Naive thymus-derived CD4-positive, alpha-beta T cell (primary cell): ENCODE data around the gene HOXA9. TPM values are rescaled to one million over a fixed set of nuclear protein-coding genes. Genes with fewer than 3 reads are reported as not detected.

Source experiments
- ATAC-seq: fragments of 150-1000 bp; cut with Tn5 transposase; 2 replicates; pipeline ENCODE4 v1.10.0; 2021; ENCODE audit warnings: mild to moderate bottlenecking, moderate library complexity
- CTCF ChIA-PET: fragments of 350-600 bp; sonication (Branson Sonifier 250); formaldehyde crosslinking; loops from one replicate; lab custom pipeline; 2021; ENCODE audit warnings: antibody characterized with exemption; lab: Charles Lee
- POLR2A ChIA-PET: fragments of 350-600 bp; sonication (Branson Sonifier 250); formaldehyde crosslinking; loops from one replicate; lab custom pipeline; 2021; ENCODE audit warnings: antibody characterized with exemption, inconsistent platforms; lab: Charles Lee
- DNase-seq, 9 donors: peaks; one replicate each; pipeline versions ENCODE4 v3.0.0 to v3.0.0-alpha.2; 2020 to 2022; ENCODE audit warnings: mixed read lengths in 1 of 9
- H3K27ac ChIP-seq: one replicate; pipeline ENCODE4 v1.7.0; 2013; ENCODE audit warnings: mild to moderate bottlenecking, low read depth, low read length, moderate library complexity
- H3K27me3 ChIP-seq, 2 donors: one replicate each; pipeline ENCODE4 v1.7.0; 2013; ENCODE audit warnings: low read length in 2 of 2, mild to moderate bottlenecking in 2 of 2, moderate library complexity in 2 of 2; ENCODE audit not compliant: control insufficient read depth in 2 of 2, insufficient read depth in 2 of 2
- H3K36me3 ChIP-seq, 3 experiments: 1 replicate in 2 of 3; 2 replicates in 1 of 3; pipeline ENCODE4 v1.7.0; 2013; ENCODE audit warnings: low read length in 3 of 3, mild to moderate bottlenecking in 3 of 3, moderate library complexity in 1 of 3; ENCODE audit not compliant: insufficient read depth in 3 of 3, control insufficient read depth in 2 of 3
- H3K4me1 ChIP-seq, 2 donors: one replicate each; pipeline ENCODE4 v1.7.0; 2013; ENCODE audit warnings: low read length in 2 of 2, mild to moderate bottlenecking in 2 of 2, moderate library complexity in 1 of 2; ENCODE audit not compliant: control insufficient read depth in 2 of 2, insufficient read depth in 2 of 2
- H3K4me3 ChIP-seq: 2 replicates; pipeline ENCODE4 v1.7.0; 2013; ENCODE audit warnings: mild to moderate bottlenecking, low read length
- H3K9me3 ChIP-seq, 3 experiments: 1 replicate in 2 of 3; 2 replicates in 1 of 3; pipeline ENCODE4 v1.7.0; 2013; ENCODE audit warnings: low read length in 3 of 3; ENCODE audit not compliant: control insufficient read depth in 2 of 3
- H3K27ac Mint-ChIP-seq, 9 donors: one replicate each; pipeline ENCODE4 v1.8.0; 2020 to 2022; ENCODE audit warnings: mixed read lengths in 9 of 9, mild to moderate bottlenecking in 8 of 9, moderate library complexity in 5 of 9, inconsistent platforms in 2 of 9
- H3K27me3 Mint-ChIP-seq, 5 donors: one replicate each; pipeline ENCODE4 v1.8.0; 2021 to 2022; ENCODE audit warnings: mixed read lengths in 5 of 5, mild to moderate bottlenecking in 1 of 5
- H3K36me3 Mint-ChIP-seq, 5 donors: one replicate each; pipeline ENCODE4 v1.8.0; 2020 to 2022; ENCODE audit warnings: mixed read lengths in 5 of 5, mild to moderate bottlenecking in 3 of 5, inconsistent platforms in 1 of 5
- H3K4me1 Mint-ChIP-seq, 7 donors: one replicate each; pipeline ENCODE4 v1.8.0; 2020 to 2022; ENCODE audit warnings: mixed read lengths in 7 of 7, mild to moderate bottlenecking in 3 of 7, inconsistent platforms in 1 of 7
- H3K4me3 Mint-ChIP-seq, 10 donors: one replicate each; pipeline ENCODE4 v1.8.0; 2020 to 2022; ENCODE audit warnings: mild to moderate bottlenecking in 10 of 10, mixed read lengths in 10 of 10, moderate library complexity in 6 of 10, inconsistent platforms in 2 of 10
- H3K9me3 Mint-ChIP-seq, 11 donors: one replicate each; pipeline ENCODE4 v1.8.0; 2020 to 2022; ENCODE audit warnings: mixed read lengths in 11 of 11, mild to moderate bottlenecking in 4 of 11, inconsistent platforms in 1 of 11, moderate library complexity in 1 of 11
- intact Hi-C, 2 donors: fragments of 100-400 bp; cut with micrococcal nuclease; formaldehyde crosslinking; loops; one replicate each; pipeline ENCODE4 v1.15.1; 2023
- polyA plus RNA-seq, 2 donors: library from polyadenylated mRNA; unstranded; fragments of 300-500 nt; fragmentation: Illumina TruSeq; gene quantifications; one replicate each; pipeline ENCODE4 v1.2.3, GENCODE V29; 2021
- total RNA-seq, 6 experiments: library from RNA in 5 of 6; stranded (reverse) in 5 of 6; gene quantifications; 1 replicate in 5 of 6; 2 replicates in 1 of 6; pipeline ENCODE4 v1.2.3 and lab custom pipeline; 2021 to 2026

The HOXA9 gene
- total and polyA plus RNA-seq, 7 experiments from 2014 or later = 0.70 to 1.7 TPM; not detected in 5

- ATAC-seq (no peak), DNase-seq (no peak)
- Histone ChIP-seq H3K4me1 (peaks cover 9 to 10% of the 10 kb centered on the region in 2 donors), H3K36me3 (no peaks in the 10 kb centered on the region), H3K27me3 (peaks cover 21 to 62% of the 10 kb centered on the region in 2 donors), H3K9me3 (no peaks in the 10 kb centered on the region), H3K4me3 (no peak overlapping the region), H3K27ac (no peak overlapping the region)
- ChIA-PET CTCF (interaction anchor here (0.5 kb wide), 1 partner anchor 888 kb away, joined by 3 read pairs; no protein-coding TSS in a partner anchor), POLR2A (interaction anchor here (0.6 kb wide), 1 partner anchor 56 kb away, joined by 3 read pairs; no protein-coding TSS in a partner anchor)
- intact Hi-C loops = no loop called here
- H3K36me3 Mint-ChIP-seq = peaks cover 0 to 3% (median 0%) of the 10 kb centered on the region in 5 donors
- peak overlapping the region in 5 of 10 donors; percentile 3 to 54 (median 11) for H3K4me3 Mint-ChIP-seq
- peaks cover 0 to 7% (median 0%) of the 10 kb centered on the region in 11 donors for H3K9me3 Mint-ChIP-seq
- H3K27me3 Mint-ChIP-seq = peaks cover 93 to 97% (median 95%) of the 10 kb centered on the region in 5 donors
- H3K4me1 Mint-ChIP-seq = peaks cover 7 to 50% (median 38%) of the 10 kb centered on the region in 7 donors
- peak overlapping the region in 2 of 9 donors; percentile 4 to 47 for H3K27ac Mint-ChIP-seq
Observed at GRCh38 chr7:27205325-27206280, 40.3 kb upstream of the HOXA9 start.

- Mint-ChIP-seq H3K27ac (peak overlapping the region in 1 of 9 donors; percentile 16), H3K36me3 (peaks cover 0 to 5% (median 0%) of the 10 kb centered on the region in 5 donors), H3K27me3 (peaks cover 90 to 93% (median 91%) of the 10 kb centered on the region in 5 donors), H3K4me1 (peaks cover 7 to 48% (median 39%) of the 10 kb centered on the region in 7 donors), H3K4me3 (peak overlapping the region in 4 of 10 donors; percentile 3 to 19 (median 14)), H3K9me3 (peaks cover 0 to 8% (median 0%) of the 10 kb centered on the region in 11 donors)
- POLR2A ChIA-PET = interaction anchor here (0.7 kb wide), 1 partner anchor 1005 kb away, joined by 3 read pairs; no protein-coding TSS in a partner anchor
- Histone ChIP-seq H3K9me3 (no peaks in the 10 kb centered on the region), H3K4me1 (peaks cover 10 to 12% of the 10 kb centered on the region in 2 donors), H3K4me3 (no peak overlapping the region), H3K36me3 (no peaks in the 10 kb centered on the region), H3K27ac (no peak overlapping the region), H3K27me3 (peaks cover 23 to 55% of the 10 kb centered on the region in 2 donors)
- no peak for ATAC-seq
- intact Hi-C loops = loop anchor here in 1 of 2 donors (5.0 kb wide), 1 partner anchor 37 kb away; the partner anchor contains the start of gene EVX1
- DNase-seq = no peak
- CTCF ChIA-PET = no interaction called here
Observed at GRCh38 chr7:27204851-27205322, 39.5 kb upstream of the HOXA9 start.

- Histone ChIP-seq H3K9me3 (no peaks in the 10 kb centered on the region), H3K27ac (no peak overlapping the region), H3K4me3 (no peak overlapping the region), H3K36me3 (no peaks in the 10 kb centered on the region), H3K4me1 (peaks cover 10 to 13% of the 10 kb centered on the region in 2 donors), H3K27me3 (peaks cover 23 to 52% of the 10 kb centered on the region in 2 donors)
- H3K27ac Mint-ChIP-seq = peak overlapping the region in 1 of 9 donors; percentile 11
- peaks cover 82 to 88% (median 85%) of the 10 kb centered on the region in 5 donors for H3K27me3 Mint-ChIP-seq
- H3K36me3 Mint-ChIP-seq = peaks cover 0 to 5% (median 0%) of the 10 kb centered on the region in 5 donors
- no peak for ATAC-seq
- POLR2A ChIA-PET = interaction anchor here (0.7 kb wide), 1 partner anchor 1005 kb away, joined by 3 read pairs; no protein-coding TSS in a partner anchor
- no peak for DNase-seq
- peaks cover 0 to 9% (median 0%) of the 10 kb centered on the region in 11 donors for H3K9me3 Mint-ChIP-seq
- peaks cover 7 to 48% (median 41%) of the 10 kb centered on the region in 7 donors for H3K4me1 Mint-ChIP-seq
- H3K4me3 Mint-ChIP-seq = peak overlapping the region in 4 of 10 donors; percentile 3 to 48 (median 33)
- intact Hi-C loops = loop anchor here in 1 of 2 donors (5.0 kb wide), 1 partner anchor 38 kb away; the partner anchor contains the start of gene EVX1
- CTCF ChIA-PET = no interaction called here
Observed at GRCh38 chr7:27203964-27204594, 38.7 kb upstream of the HOXA9 start.

- POLR2A ChIA-PET = no interaction called here
- CTCF ChIA-PET = no interaction called here
Observed at GRCh38 chr7:27203365-27203953, 38.1 kb upstream of the HOXA9 start.

GRCh38 chr7:27202862-27203134 is 37.5 kb upstream of the HOXA9 start:
- Histone ChIP-seq H3K9me3 (no peaks in the 10 kb centered on the region), H3K4me3 (no peak overlapping the region), H3K27me3 (peaks cover 25 to 59% of the 10 kb centered on the region in 2 donors), H3K4me1 (peaks cover 15 to 18% of the 10 kb centered on the region in 2 donors), H3K27ac (no peak overlapping the region), H3K36me3 (no peaks in the 10 kb centered on the region)
- Mint-ChIP-seq H3K27me3 (peaks cover 83 to 89% (median 86%) of the 10 kb centered on the region in 5 donors), H3K9me3 (peaks cover 0 to 13% (median 3%) of the 10 kb centered on the region in 11 donors), H3K4me3 (peak overlapping the region in 3 of 10 donors; percentile 49 to 75 (median 74)), H3K27ac (no peak overlapping the region), H3K36me3 (peaks cover 0 to 5% (median 0%) of the 10 kb centered on the region in 5 donors), H3K4me1 (peaks cover 9 to 59% (median 52%) of the 10 kb centered on the region in 7 donors)
- no peak for ATAC-seq
- POLR2A ChIA-PET = no interaction called here
- intact Hi-C loops = loop anchor here in 1 of 2 donors (5.0 kb wide), 1 partner anchor 40 kb away; the partner anchor contains the start of gene EVX1
- DNase-seq = no peak
- CTCF ChIA-PET = interaction anchor here (1.1 kb wide), 1 partner anchor 817 kb away, joined by 3 read pairs; no protein-coding TSS in a partner anchor

More at GRCh38 chr7:27203365-27203953, 38.1 kb upstream of the HOXA9 start:
- intact Hi-C loops = loop anchor here in 1 of 2 donors (5.0 kb wide), 1 partner anchor 39 kb away; the partner anchor contains the start of gene EVX1
- Histone ChIP-seq H3K36me3 (no peaks in the 10 kb centered on the region), H3K27me3 (peaks cover 27 to 57% of the 10 kb centered on the region in 2 donors), H3K4me1 (peaks cover 15 to 18% of the 10 kb centered on the region in 2 donors), H3K9me3 (no peaks in the 10 kb centered on the region), H3K27ac (no peak overlapping the region), H3K4me3 (no peak overlapping the region)
- Mint-ChIP-seq H3K27ac (no peak overlapping the region), H3K27me3 (peaks cover 81 to 88% (median 84%) of the 10 kb centered on the region in 5 donors), H3K9me3 (peaks cover 0 to 9% (median 0%) of the 10 kb centered on the region in 11 donors), H3K4me1 (peaks cover 7 to 53% (median 46%) of the 10 kb centered on the region in 7 donors), H3K4me3 (no peak overlapping the region), H3K36me3 (peaks cover 0 to 5% (median 0%) of the 10 kb centered on the region in 5 donors)
- DNase-seq (no peak), ATAC-seq (no peak)
